GM19452 (cell line): ENCODE measurements around the gene ZBTB26.
A peak's percentile ranks its signal among the peaks of the same experiment; 100 is the strongest.

Experiments
- ATAC-seq: cut with Tn5 transposase; IDR thresholded peaks from one replicate; pipeline ENCODE4 v1.9.1; 2021; ENCODE audit not compliant: unreplicated experiment

Gene ZBTB26

GRCh38 chr9:122931226-122932121 lies at the start of gene ZBTB26:
Gene ZBTB26, minus strand, starts transcription at chr9:122931512. Its CDS starts 11,578 bp downstream, at chr9:122919934.
- peak; percentile 94 for ATAC-seq

- no peak for ATAC-seq
Measured at GRCh38 chr9:122978601-122979000, 47.3 kb upstream of the ZBTB26 start.

DNA sequence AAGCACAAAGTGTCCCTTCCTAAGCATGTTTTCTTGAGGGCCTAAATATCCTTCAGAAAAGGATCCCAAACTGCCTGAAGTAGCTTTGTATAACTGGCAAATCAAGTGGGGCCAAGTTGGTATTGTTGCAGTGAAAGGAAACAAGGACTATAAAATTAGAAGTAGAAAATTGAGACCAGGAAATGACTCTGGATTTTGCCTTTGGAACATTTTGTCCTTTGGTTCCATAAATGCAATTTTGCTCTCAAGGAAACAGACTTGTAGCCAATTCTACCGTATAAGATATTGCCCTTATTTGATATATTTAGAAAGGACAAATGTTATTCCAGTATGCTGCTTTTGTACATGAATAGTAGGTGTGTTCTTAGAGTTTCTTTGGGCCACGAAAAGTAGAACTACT lies 43.9 kb upstream of the ZBTB26 start:
- ATAC-seq = no peak

GRCh38 chr9:122961139-122961538 lies 29.8 kb upstream of the ZBTB26 start:
- no peak for ATAC-seq

DNA sequence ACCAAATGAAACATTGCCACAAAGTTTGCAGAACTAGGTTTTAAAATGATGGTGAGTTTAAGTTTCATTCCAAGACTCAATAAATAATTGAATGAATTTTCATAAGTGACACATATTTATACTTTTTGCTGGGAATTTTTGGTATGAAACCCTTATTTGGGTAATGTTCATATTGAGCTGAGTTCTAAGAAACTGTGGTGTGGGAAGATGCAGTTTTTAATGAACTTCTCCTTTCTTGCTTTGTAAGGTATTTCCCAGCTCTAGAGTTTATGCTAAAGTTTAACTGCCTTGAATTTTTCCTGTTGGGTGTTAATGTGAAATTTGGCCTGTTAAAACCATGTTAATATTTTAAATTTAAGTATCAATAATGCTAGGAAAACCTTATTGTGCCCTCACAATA lies 24.6 kb upstream of the ZBTB26 start:
- no peak for ATAC-seq

DNA sequence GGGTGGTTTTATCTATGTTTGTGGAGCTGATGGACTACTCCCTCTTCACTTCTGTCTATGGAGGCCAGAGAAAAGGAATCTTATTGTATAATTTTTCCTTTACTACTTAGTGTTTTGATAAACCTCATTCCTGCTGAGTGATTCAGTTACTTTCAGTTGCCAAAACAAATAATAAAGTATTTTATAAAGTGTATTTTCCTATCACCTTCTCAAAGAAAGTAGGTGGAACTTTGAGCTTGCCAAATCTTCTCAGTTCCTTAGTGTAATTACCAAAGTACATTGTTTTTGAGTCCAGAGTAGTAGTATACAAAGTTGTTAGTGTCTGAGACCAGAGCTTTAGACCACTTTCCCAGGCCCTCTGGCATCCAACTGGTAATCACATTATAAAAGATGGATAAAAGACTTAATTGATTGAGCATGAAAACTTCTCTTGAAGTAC lies 23.0 kb upstream of the ZBTB26 start:
- ATAC-seq = no peak

- no peak for ATAC-seq
Measured at GRCh38 chr9:122951056-122951455, 19.7 kb upstream of the ZBTB26 start.

DNA sequence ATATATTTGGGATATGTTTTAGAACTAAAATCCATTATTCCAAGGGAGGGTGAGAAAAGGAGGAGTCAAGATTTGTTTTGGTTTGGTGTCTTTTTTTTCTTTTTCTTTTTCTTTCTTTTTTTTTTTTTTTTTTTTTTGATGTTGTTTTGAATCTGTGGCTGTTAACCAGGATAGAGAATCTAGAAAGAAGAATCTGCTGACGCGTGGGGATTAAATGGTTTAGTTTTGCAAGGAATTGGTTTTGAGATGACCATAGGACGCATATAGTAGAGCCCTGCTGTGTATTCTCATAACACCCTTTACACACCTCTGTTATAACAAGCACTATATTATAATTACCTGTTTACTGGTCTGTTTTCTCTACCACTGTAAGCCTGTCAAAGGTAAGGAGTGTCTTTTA lies 19.0 kb upstream of the ZBTB26 start:
- no peak for ATAC-seq

- ATAC-seq = no peak
Measured at GRCh38 chr9:122949696-122950095, 18.4 kb upstream of the ZBTB26 start.

GRCh38 chr9:122948313-122948712 lies 17.0 kb upstream of the ZBTB26 start:
- ATAC-seq = no peak

GRCh38 chr9:122946461-122947005 lies 15.2 kb upstream of the ZBTB26 start:
- ATAC-seq = no peak

DNA sequence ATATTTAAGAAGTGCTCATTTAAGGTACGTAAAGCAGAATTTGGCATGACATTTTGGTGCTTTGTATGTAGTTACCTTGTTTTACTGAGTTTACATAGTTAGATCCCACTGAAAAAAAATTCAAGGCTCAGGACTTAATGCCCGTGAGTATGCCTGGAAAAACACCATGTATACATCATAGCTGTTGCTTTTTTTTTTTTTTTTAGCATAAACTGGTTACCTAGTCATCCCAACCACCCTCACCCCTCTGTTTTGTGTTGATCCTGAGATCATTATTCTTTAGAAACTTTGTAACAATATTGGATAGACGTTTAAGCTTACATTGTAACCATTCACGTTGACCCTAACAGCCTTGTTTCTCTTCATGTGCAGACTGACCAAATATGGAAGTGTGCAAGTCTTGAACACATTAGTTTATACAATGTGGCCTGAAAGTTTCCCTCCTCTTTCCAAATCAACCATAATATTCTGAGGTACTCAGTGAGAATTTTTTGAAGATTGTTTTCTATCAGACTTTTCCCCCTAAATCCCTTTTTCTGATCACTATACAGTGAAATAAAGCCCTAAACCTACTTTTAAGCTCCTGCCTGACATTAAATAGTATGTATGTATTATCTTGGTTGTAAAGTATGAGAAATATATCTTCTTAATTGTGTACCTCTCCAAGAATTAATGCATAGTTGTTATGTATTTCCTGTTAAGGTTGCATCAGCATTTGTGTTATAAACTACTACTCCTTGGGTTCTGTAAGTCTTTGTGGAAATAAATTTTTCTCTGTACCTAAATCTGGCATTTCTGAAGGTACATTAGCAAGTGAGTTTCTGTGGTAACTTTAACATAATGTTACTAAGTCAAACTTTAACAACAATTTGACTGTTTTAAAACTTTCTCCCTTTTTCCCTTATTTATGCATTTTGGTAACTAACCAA lies 13.9 kb upstream of the ZBTB26 start:
- ATAC-seq = no peak

DNA sequence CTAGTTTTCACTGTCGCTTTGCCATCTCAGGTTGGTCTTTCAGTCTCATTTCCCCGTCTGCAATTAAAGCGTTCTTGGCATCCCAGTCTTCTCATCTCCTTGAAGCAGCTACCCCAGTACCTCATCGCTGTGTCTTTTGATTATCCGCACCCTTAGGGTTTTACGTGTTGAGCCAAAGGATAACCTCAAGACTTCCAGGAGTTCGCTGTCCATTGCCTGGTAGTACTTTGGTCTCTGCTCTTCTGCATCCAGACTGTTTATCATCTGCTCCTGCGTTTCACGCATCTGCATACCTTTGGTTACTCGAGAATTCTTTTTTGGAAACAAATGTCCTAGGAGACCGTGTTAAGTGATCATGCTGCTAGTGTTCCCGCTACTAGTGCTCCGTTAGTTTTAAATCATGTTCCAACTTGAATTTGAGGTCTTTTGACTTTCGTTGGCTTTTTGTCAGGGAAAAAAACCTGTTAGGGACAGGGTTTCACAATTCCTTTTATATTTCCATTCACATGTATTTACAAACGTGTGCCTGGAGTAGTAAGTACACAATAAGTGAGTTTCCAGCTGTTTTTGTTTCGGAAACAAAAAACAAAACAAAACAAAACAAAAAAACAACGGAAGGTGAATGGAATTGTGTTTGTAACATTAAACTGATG lies 10.4 kb upstream of the ZBTB26 start:
- no peak for ATAC-seq

- peak; percentile 98 for ATAC-seq
Measured at GRCh38 chr9:122940749-122941581, 9.7 kb upstream of the ZBTB26 start, which contains the start of gene RABGAP1. Gene RABGAP1, plus strand, starts transcription at chr9:122941020. Its CDS starts 16,040 bp downstream, at chr9:122957060.

DNA sequence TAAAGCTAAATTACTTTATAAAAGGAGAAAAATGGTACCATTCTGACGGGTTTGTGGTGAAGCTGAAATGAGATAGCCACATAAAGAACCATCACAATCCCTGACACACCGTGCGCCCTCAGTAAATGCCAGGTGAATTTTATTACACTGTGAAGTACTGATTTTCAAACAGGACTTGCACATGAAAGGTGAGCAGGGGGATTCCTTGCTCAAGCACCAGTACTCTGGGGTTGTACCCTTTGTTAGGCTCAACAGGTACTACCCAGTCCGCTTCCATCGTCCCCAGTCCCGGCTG lies 9.1 kb upstream of the ZBTB26 start:
- no peak for ATAC-seq

GRCh38 chr9:122939601-122940000 lies 8.3 kb upstream of the ZBTB26 start:
- no peak for ATAC-seq

GRCh38 chr9:122936883-122937282 lies 5.6 kb upstream of the ZBTB26 start:
- ATAC-seq = no peak

- no peak for ATAC-seq
Measured at GRCh38 chr9:122936464-122936863, 5.2 kb upstream of the ZBTB26 start.

DNA sequence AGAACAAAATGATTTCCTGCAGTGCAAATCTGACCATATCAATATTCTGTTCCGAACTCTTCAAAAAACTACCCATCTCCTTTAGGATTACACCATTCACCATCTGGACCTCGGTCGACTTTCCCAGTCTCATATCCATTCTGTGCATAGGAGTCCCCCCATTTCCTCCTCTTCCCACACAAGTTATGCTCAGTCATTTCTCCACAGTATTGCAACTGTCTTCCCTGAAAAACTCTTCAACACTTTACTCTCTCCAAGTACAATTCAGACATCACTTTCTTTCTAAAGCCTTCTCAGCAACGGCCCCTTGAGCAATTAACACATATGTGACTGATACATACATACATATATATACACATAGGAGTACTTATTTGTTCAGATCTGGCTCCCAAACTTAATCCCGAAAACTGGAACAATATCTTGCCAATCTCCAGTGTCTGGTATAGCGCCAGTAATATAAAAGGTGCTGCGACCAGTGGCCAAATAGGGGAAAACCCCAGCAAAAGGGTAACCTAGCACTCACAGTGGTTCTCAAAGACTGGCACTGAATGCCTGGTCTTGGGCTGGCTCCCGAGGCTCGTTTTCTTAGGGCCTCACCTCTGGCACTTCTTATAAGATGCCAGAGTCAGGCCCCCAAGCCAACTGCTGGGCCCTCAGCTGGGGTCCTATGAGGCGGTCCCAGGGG lies 629 bp downstream of the ZBTB26 start:
- ATAC-seq = peak; percentile 32
